ENCODE data around the gene GLIS1. TPM values are rescaled to one million over a fixed set of nuclear protein-coding genes. Genes with fewer than 3 reads are reported as not detected.

Gene GLIS1
- total RNA-seq, 2 donors from 2014 or later: 0.16 TPM; not detected in 1

DNA sequence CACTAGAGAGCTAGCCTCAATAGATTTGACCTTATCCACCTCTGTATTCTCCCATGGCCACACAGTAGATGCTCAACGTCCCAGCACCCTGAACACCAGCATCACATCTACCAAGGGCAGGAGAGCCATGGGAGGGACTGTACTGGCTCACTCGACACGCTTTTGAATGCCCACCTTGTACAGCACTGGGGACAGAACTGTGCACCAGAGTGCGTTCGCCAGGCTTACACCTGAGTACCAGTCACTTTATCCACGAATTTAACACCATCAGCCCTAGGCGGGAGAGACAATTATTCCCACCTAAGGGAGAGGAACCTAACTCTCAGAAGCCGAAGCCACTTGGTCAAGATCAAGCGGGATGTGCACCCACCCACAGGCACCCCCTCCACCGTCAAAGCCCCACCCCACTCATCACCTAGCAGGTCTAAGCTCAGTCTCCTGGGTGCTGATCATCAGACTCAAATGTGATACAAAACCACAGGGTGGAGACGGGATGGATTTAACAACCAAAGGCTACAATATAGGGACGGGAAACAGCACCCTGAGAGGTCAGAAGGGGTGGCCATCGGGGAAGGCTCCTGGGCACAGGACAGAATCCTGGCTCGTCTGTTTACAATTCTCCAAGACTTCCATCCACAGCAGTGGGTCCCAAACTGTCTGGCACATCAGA, 110.5 kb downstream of the GLIS1 start:
- intact Hi-C loops (cut with DNase I): no loop called here
- TF ChIP-seq, protein P1, sequence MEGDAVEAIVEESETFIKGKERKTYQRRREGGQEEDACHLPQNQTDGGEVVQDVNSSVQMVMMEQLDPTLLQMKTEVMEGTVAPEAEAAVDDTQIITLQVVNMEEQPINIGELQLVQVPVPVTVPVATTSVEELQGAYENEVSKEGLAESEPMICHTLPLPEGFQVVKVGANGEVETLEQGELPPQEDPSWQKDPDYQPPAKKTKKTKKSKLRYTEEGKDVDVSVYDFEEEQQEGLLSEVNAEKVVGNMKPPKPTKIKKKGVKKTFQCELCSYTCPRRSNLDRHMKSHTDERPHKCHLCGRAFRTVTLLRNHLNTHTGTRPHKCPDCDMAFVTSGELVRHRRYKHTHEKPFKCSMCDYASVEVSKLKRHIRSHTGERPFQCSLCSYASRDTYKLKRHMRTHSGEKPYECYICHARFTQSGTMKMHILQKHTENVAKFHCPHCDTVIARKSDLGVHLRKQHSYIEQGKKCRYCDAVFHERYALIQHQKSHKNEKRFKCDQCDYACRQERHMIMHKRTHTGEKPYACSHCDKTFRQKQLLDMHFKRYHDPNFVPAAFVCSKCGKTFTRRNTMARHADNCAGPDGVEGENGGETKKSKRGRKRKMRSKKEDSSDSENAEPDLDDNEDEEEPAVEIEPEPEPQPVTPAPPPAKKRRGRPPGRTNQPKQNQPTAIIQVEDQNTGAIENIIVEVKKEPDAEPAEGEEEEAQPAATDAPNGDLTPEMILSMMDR (IDR thresholded peaks at IDR 0.05): no peak
- no peaks in the 10 kb centered on the region for H3K4me1 ChIP-seq
- H3K9me3 ChIP-seq: no peaks in the 10 kb centered on the region
- H3K27me3 ChIP-seq: no peaks in the 10 kb centered on the region
- no peak overlapping the region for H3K9ac ChIP-seq (ENCODE audit: low read depth in 2 of 2, low read length in 2 of 2)
- no peak overlapping the region for H3K27ac ChIP-seq
- H3K36me3 ChIP-seq: no peaks in the 10 kb centered on the region
- no peak overlapping the region for H3K4me3 ChIP-seq
- DNase-seq: no peak

DNA sequence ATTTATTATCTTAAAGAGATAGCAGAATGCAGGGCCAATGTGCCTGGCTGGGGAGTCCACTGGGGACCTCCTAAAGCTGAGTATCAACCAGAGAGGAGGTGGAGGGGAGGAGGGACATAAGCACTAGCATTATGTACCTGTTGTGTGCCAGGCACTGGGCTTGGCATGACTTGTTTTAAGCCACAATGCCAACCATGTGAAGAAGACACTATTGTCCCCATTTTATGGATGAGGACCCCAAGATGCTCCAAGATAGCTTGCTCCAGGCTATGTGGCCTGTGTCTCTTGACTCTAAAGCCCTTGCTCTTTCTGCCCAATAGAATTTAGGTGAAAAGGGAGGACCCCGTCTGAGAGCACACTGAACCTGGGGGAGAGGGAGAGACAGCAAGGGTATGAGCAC, 111.3 kb downstream of the GLIS1 start:
- Histone ChIP-seq H3K9me3 (no peaks in the 10 kb centered on the region), H3K36me3 (no peaks in the 10 kb centered on the region), H3K4me1 (no peaks in the 10 kb centered on the region), H3K4me3 (no peak overlapping the region), H3K27ac (no peak overlapping the region), H3K9ac (ENCODE audit: low read depth in 2 of 2, low read length in 2 of 2) (no peak overlapping the region), H3K27me3 (no peaks in the 10 kb centered on the region)
- intact Hi-C loops (cut with DNase I): no loop called here
- no peak for DNase-seq
- TF ChIP-seq, protein P1 (IDR thresholded peaks at IDR 0.05): no peak

DNA sequence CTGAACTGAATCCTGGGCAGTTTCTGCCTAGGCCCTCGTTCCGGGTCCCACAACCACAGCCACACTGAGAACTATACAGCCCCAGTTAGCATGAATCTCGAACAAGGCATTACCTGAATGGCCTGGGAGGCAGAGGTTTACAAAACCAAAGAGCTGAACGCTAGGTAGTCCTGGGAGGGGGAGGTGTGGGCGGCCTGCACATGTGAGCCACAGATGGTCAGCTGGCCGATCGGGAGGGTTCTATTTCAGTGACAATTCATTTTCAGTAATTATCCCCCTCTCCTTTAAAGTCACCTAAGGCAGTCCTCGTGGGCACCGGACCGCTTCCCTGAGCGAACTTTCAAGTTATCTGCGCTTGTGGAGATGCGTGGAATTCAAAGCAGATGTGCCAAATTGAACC, 111.9 kb downstream of the GLIS1 start:
- Histone ChIP-seq H3K9ac (ENCODE audit: low read depth in 2 of 2, low read length in 2 of 2) (no peak overlapping the region), H3K9me3 (no peaks in the 10 kb centered on the region), H3K27ac (no peak overlapping the region), H3K4me3 (no peak overlapping the region), H3K4me1 (no peaks in the 10 kb centered on the region), H3K27me3 (no peaks in the 10 kb centered on the region), H3K36me3 (no peaks in the 10 kb centered on the region)
- intact Hi-C loops (cut with DNase I): no loop called here
- DNase-seq: no peak
- TF ChIP-seq, protein P1 (IDR thresholded peaks at IDR 0.05): no peak

DNA sequence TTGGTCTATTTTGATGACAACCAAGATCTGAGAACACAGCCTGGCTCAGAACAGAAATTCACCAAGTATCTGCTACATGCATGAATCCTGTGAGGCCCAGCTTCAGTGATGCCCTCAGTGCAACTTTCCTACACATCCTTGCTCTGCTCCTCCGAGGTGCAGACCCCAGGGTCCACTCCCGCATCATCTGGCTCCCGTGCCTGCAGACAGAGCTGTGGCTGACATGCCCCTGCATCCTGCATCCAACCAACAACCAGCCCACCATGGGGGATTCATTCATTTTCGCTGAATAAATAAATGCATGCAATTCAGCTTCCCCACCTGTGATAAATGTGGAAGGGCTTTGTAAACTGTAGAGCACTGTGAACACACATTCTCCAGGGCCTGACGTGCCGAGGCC, 112.3 kb downstream of the GLIS1 start:
- H3K36me3 ChIP-seq: no peaks in the 10 kb centered on the region
- no peak overlapping the region for H3K4me3 ChIP-seq
- H3K27me3 ChIP-seq: no peaks in the 10 kb centered on the region
- DNase-seq: no peak
- intact Hi-C loops (cut with DNase I): no loop called here
- no peak overlapping the region for H3K9ac ChIP-seq (ENCODE audit: low read depth in 2 of 2, low read length in 2 of 2)
- no peak overlapping the region for H3K27ac ChIP-seq
- H3K4me1 ChIP-seq: no peaks in the 10 kb centered on the region
- no peaks in the 10 kb centered on the region for H3K9me3 ChIP-seq
- TF ChIP-seq, protein P1 (IDR thresholded peaks at IDR 0.05): no peak

DNA sequence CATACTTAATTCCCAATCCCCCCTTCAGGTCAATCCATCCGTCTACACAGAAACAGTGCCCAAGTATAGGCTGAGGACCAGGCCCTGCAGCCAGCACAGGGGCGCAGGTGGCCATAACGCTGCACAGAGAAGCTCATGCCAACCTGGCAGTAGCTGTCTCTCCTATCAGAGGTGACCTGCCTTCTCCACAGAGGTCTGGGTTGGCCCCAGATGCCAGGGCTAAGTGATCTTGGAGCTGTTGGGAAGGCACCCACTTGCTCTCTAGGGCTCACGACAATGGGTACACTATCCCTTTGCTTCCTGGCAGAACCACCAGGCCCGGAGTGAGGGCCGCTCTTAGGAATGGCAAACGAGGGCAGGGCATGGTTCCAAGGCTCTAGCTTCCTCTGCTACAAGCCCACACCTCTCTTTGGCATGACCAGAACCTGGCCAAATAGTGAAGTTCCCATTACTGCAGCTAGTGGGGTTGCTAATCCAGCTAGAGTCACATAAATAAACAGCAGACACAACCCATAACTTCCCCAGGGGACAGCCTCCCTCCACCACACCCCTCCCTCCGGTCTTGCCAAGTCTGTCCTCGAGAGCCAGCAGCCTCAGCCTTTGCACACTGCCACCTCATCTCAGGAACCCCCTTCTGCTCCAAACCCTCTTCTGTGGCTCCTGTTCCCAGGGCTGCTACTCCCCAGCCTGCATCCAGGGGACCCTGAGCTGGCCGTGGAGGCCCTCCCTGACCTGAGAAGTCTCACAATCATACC, 113.0 kb downstream of the GLIS1 start:
- H3K9ac ChIP-seq (ENCODE audit: low read depth in 2 of 2, low read length in 2 of 2): no peak overlapping the region
- DNase-seq: no peak
- H3K27me3 ChIP-seq: no peaks in the 10 kb centered on the region
- intact Hi-C loops (cut with DNase I): no loop called here
- H3K27ac ChIP-seq: no peak overlapping the region
- TF ChIP-seq, protein P1 (IDR thresholded peaks at IDR 0.05): no peak
- no peaks in the 10 kb centered on the region for H3K9me3 ChIP-seq
- H3K36me3 ChIP-seq: no peaks in the 10 kb centered on the region
- no peak overlapping the region for H3K4me3 ChIP-seq
- no peaks in the 10 kb centered on the region for H3K4me1 ChIP-seq
